Measurements from ENCODE around the gene AP3B1. TPM values are rescaled to one million over a fixed set of nuclear protein-coding genes. Genes with fewer than 3 reads are reported as not detected.

Gene AP3B1
- total and polyA plus RNA-seq, 2 of the 8 experiments (the other 6 are each of a cell fraction or from before 2014, with no cell fraction given) = 45.8 to 48.3 TPM

GRCh38 chr5:78274540-78275197 is 19.8 kb downstream of the AP3B1 start:
- DNase-seq (ENCODE audit: low read depth in 1 of 2, low spot score in 2 of 2) (no peak), FAIRE-seq (no peak)
- Histone ChIP-seq H3K18ac (ENCODE audit: extremely low read depth, low read length) (no peak overlapping the region), H2BK15ac (ENCODE audit: low read length) (no peak overlapping the region), H4K8ac (ENCODE audit: extremely low read depth, insufficient read depth, low read length) (no peak overlapping the region), H3K56ac (replicated peaks; ENCODE audit: insufficient read length, low read depth, low read length) (no peak overlapping the region), H3K23me2 (ENCODE audit: low read depth, low read length) (no peaks in the 10 kb centered on the region), H3K79me1 (ENCODE audit: low read depth, low read length) (peaks cover 2% of the 10 kb centered on the region; the same call in 1 of the 2 replicates), H2BK12ac (ENCODE audit: low read depth, low read length) (no peak overlapping the region), H3K14ac (ENCODE audit: insufficient read length) (no peak overlapping the region), H3K36me3 (ENCODE audit: control insufficient read depth in 2 of 4, insufficient read depth in 4 of 4, low read length in 3 of 4) (no peaks in the 10 kb centered on the region), H3K4me1 (replicated peaks in 1 of 4; ENCODE audit: control insufficient read depth in 3 of 4, insufficient read depth in 4 of 4, low read length in 3 of 4) (peaks cover 0 to 9% (median 7%) of the 10 kb centered on the region in 4 experiments; a peak in 4 of 7 replicates), H3K4ac (replicated peaks; ENCODE audit: insufficient read length, low read depth, low read length) (no peak overlapping the region), H4K20me1 (replicated peaks in 1 of 2; ENCODE audit: control insufficient read depth in 1 of 2, insufficient read depth in 2 of 2, low read length in 2 of 2) (peaks cover 0 to 7% of the 10 kb centered on the region in 2 experiments), H2AK5ac (ENCODE audit: low read depth, low read length) (no peak overlapping the region), H3K9ac (replicated peaks in 1 of 4; ENCODE audit: extremely low read depth in 1 of 4, low read depth in 3 of 4, low read length in 3 of 4) (no peak overlapping the region), H3K4me2 (ENCODE audit: insufficient read depth in 1 of 2, low read depth in 2 of 2, low read length in 2 of 2) (no peak overlapping the region), H3K9me3 (ENCODE audit: insufficient read depth in 2 of 2, low read depth in 1 of 2, low read length in 1 of 2) (no peaks in the 10 kb centered on the region), H3K4me3 (ENCODE audit: extremely low read depth in 1 of 4, insufficient read depth in 2 of 4, low read depth in 3 of 4, low read length in 4 of 4) (no peak overlapping the region), H2AFZ (ENCODE audit: low read length) (no peak overlapping the region), H4K5ac (ENCODE audit: insufficient read length, low read depth, low read length) (no peak overlapping the region), H3K23ac (ENCODE audit: insufficient read length) (no peak overlapping the region), H2BK20ac (ENCODE audit: low read length) (no peak overlapping the region), H2BK5ac (ENCODE audit: low read depth, low read length) (no peak overlapping the region), H3K27me3 (replicated peaks in 1 of 4; ENCODE audit: control insufficient read depth in 3 of 4, extremely low read depth in 1 of 4, insufficient read depth in 3 of 4, low read length in 3 of 4) (no peaks in the 10 kb centered on the region), H3K27ac (ENCODE audit: low read depth, low read length) (no peak overlapping the region), H3K79me2 (ENCODE audit: control insufficient read depth in 1 of 2, insufficient read depth in 2 of 2, low read length in 2 of 2) (peaks cover 2 to 64% of the 10 kb centered on the region in 2 experiments; a peak in 3 of 4 replicates), H2BK120ac (replicated peaks; ENCODE audit: low read depth, low read length) (no peak overlapping the region), H4K91ac (replicated peaks; ENCODE audit: insufficient read length, low read length) (no peak overlapping the region)
- ChIA-PET CTCF (ENCODE audit: partially characterized antibody) (interaction anchor here (0.7 kb wide), 1 partner anchor 160 kb away, joined by 4 read pairs; no protein-coding TSS in a partner anchor), POLR2A (ENCODE audit: partially characterized antibody) (no interaction called here)
- WGBS, 2 experiments (ENCODE audit: extremely low coverage in 1 of 2, insufficient coverage in 1 of 2, insufficient read length in 1 of 2, insufficient replicate concordance in 2 of 2, low coverage in 1 of 2, low lambda C conversion rate in 2 of 2, missing lambda C conversion rate in 1 of 2) = 92% methylated on average over 1 of the region's 1 CpG; no CpG with 5 or more reads in 1 of the 2 experiments
- no peak for TF ChIP-seq RFX5 (IDR thresholded peaks at IDR 0.05; ENCODE audit: borderline replicate concordance, low read depth, low read length)
- TF ChIP-seq, protein P1, sequence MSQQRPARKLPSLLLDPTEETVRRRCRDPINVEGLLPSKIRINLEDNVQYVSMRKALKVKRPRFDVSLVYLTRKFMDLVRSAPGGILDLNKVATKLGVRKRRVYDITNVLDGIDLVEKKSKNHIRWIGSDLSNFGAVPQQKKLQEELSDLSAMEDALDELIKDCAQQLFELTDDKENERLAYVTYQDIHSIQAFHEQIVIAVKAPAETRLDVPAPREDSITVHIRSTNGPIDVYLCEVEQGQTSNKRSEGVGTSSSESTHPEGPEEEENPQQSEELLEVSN (IDR thresholded peaks at IDR 0.05) = no peak

Data from H1 (cell line).